Panc1 (cell line): ENCODE results near the gene FBXW12.

ENCODE experiments used
- CTCF ChIP-seq: fragments of 450-650 bp; IDR thresholded peaks from 2 replicates; pipeline ENCODE4 v1.5.1; 2017; ENCODE audit warnings: mild to moderate bottlenecking
- TF ChIP-seq, protein P1 (sequence below), 2 experiments: IDR thresholded peaks; 2 replicates each; pipeline ENCODE4 v1.6.1; 2011 to 2012; ENCODE audit warnings: low read depth in 2 of 2, control low read depth in 1 of 2, low read length in 1 of 2, mild to moderate bottlenecking in 1 of 2, moderate library complexity in 1 of 2; ENCODE audit not compliant: insufficient read depth in 1 of 2

GRCh38 chr3:48422272-48422671 is 50.3 kb downstream of the FBXW12 start:
- no peak; the same call in 1 of the 2 replicates for TF ChIP-seq CTCF
- TF ChIP-seq, protein P1, sequence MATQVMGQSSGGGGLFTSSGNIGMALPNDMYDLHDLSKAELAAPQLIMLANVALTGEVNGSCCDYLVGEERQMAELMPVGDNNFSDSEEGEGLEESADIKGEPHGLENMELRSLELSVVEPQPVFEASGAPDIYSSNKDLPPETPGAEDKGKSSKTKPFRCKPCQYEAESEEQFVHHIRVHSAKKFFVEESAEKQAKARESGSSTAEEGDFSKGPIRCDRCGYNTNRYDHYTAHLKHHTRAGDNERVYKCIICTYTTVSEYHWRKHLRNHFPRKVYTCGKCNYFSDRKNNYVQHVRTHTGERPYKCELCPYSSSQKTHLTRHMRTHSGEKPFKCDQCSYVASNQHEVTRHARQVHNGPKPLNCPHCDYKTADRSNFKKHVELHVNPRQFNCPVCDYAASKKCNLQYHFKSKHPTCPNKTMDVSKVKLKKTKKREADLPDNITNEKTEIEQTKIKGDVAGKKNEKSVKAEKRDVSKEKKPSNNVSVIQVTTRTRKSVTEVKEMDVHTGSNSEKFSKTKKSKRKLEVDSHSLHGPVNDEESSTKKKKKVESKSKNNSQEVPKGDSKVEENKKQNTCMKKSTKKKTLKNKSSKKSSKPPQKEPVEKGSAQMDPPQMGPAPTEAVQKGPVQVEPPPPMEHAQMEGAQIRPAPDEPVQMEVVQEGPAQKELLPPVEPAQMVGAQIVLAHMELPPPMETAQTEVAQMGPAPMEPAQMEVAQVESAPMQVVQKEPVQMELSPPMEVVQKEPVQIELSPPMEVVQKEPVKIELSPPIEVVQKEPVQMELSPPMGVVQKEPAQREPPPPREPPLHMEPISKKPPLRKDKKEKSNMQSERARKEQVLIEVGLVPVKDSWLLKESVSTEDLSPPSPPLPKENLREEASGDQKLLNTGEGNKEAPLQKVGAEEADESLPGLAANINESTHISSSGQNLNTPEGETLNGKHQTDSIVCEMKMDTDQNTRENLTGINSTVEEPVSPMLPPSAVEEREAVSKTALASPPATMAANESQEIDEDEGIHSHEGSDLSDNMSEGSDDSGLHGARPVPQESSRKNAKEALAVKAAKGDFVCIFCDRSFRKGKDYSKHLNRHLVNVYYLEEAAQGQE (IDR thresholded peaks at IDR 0.05; ENCODE audit: insufficient read depth in 1 of 2, low read depth in 2 of 2, low read length in 1 of 2), result no peak
